GM18502 (cell line): ENCODE data around the gene MED23.
"Not testable (repeated sequence)": the region's sequence is repeated elsewhere in the genome, so short reads cannot be mapped to it uniquely, and the experiment has no call there.

ENCODE experiments used
- ATAC-seq: cut with Tn5 transposase; IDR thresholded peaks from one replicate; pipeline ENCODE4 v1.9.1; 2021; ENCODE audit warnings: mild to moderate bottlenecking; ENCODE audit not compliant: unreplicated experiment, poor library complexity

Gene MED23

DNA sequence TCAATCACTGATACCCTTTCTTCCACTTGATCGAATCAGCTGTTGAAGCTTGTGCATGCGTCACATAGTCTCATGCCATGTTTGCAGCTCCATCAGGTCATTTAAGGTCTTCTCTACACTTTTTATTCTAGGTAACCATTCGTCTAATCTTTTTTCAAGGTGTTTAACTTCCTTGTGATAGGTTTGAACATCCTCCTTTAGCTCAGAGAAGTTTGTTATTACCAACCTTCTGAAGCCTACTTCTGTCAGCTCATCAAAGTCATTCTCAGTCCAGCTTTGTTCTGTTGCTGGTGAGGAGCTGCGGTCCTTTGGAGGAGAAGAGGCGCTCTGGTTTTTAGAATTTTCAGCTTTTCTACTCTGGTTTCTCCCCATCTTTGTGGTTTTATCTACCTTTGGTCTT lies 97.1 kb downstream of the MED23 start:
- ATAC-seq: not testable (repeated sequence)

DNA sequence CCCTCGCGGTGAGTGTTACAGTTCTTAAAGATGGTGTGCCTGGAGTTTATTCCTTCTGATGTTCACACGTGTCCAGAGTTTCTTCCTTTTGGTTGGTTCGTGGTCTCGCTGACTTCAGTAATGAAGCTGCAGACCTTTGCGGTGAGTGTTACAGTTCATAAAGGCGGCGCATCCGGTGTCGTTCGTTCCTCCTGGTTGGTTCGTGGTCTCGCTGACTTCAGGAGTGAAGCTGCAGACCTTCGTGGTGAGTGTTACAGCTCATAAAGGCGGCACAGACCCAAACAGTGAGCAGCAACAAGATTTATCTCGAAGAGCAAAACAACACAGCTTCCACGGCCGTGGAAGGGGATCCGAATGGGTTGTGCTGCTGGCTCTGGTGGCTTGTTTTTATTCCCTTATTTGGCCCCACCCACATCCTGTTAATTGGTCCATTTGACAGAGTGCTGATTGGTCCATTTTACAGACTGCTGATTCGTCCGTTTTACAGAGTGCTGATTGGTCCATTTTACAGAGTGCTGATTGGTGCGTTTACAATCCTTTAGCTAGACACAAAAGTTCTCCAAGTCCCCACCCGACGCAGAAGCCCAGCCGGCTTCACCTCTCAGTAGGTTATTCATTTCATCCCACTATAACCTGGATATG lies 103.2 kb downstream of the MED23 start:
- ATAC-seq: no peak

DNA sequence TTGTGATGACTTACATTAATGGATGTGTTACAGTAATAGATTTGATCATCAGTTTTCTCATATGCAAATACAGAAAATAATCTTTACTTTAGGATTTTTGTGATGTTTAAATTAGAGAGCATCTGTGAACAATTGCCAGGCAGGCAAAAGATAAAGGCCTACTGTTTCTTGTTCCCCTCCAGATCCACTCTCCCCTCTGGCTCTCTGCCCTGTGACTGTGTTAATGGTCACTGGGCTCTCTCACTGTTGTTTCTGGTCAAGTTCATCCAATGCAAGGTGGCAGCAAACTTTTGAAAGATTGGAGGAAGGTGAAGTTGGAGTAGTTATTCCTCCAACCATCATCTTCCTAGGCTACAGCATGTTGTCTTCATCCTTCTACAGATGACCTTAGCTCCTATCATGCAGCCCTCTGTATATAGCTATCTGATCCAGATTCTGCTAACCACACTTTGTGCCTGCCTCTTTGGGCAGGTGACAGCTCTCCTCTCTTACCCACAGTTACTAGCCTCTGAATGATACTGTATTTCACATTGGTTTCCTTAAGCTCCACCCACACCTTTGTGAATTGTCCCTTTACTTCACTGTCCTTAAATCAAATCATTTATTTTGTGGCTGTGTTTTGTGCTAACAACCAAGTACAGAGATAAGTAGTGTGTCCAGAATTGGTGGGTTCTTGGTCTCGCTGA lies 103.9 kb downstream of the MED23 start:
- ATAC-seq: no peak
